Peyer's patch (tissue), 4 donors: ENCODE measurements around the gene DDIT3.

ENCODE experiments used
- CTCF ChIP-seq, 6 experiments: fragments of 450-650 bp in 4 of 6; fragments of 200-600 bp in 2 of 6; sonication (generic) in 1 of 6; IDR thresholded peaks; one replicate each; pipeline ENCODE4 v1.5.1; 2017 to 2019; ENCODE audit warnings: antibody characterized with exemption in 6 of 6, mild to moderate bottlenecking in 3 of 6, moderate library complexity in 1 of 6
- POLR2A ChIP-seq, 2 donors: fragments of 450-650 bp; IDR thresholded peaks; one replicate each; pipeline ENCODE4 v1.5.1; 2017; ENCODE audit warnings: antibody characterized with exemption in 2 of 2, mild to moderate bottlenecking in 2 of 2, moderate library complexity in 2 of 2

GRCh38 chr12:57548488-57548887, 28.2 kb upstream of the DDIT3 start:
- TF ChIP-seq CTCF (IDR thresholded peaks at IDR 0.05): no peak
- no peak for TF ChIP-seq POLR2A (IDR thresholded peaks at IDR 0.05)
